Measurements from ENCODE around the gene MSI2.

MSI2 gene

DNA sequence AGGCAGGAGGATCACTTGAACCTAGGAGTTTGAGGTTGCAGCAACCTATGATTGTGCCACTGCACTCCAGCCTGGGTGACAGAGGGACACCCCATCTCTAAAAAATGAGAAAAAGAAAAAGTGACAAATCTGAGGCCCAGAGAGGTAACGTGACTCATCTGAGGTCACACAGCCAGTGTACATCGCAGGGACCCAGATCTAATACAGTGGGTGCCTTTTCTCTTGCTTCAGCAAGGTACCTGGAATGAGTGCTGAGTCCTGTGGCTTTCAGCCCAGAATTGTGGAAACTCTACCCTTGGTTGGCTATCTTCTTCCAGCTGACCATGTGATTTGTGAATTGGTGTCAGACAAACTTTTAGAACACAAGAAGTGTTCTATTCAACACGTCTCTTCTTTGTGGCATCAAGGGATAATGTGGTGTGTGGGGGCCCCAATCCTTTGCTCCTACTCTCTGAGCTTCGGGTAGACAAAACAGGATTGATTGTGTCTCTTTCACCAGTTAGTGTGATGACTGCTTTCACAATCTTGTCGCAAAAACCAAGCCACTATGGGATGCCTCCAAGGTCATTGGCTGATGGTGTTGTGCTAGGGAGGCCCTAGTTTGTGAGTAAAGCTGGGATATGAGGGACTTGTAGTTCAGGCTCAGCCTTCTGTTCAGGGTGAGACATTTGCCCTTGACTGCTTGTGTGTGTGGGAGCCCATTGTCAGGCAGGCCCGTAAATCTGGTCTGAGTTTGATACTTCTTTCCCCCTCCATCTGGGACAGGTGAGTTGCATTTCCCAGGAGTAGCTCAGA is 71.0 kb downstream of the MSI2 start:
- DNase-seq (ENCODE audit: insufficient read length) (no peak), FAIRE-seq (no peak)
- TF ChIP-seq POLR2AphosphoS5 (IDR thresholded peaks at IDR 0.05; ENCODE audit: low read depth, low read length): no peak
- TF ChIP-seq TAF1 (IDR thresholded peaks at IDR 0.05; ENCODE audit: borderline replicate concordance, low read depth, low read length): no peak
- no peak for TF ChIP-seq POLR2A (IDR thresholded peaks at IDR 0.05; ENCODE audit: low read depth, low read length)

DNA sequence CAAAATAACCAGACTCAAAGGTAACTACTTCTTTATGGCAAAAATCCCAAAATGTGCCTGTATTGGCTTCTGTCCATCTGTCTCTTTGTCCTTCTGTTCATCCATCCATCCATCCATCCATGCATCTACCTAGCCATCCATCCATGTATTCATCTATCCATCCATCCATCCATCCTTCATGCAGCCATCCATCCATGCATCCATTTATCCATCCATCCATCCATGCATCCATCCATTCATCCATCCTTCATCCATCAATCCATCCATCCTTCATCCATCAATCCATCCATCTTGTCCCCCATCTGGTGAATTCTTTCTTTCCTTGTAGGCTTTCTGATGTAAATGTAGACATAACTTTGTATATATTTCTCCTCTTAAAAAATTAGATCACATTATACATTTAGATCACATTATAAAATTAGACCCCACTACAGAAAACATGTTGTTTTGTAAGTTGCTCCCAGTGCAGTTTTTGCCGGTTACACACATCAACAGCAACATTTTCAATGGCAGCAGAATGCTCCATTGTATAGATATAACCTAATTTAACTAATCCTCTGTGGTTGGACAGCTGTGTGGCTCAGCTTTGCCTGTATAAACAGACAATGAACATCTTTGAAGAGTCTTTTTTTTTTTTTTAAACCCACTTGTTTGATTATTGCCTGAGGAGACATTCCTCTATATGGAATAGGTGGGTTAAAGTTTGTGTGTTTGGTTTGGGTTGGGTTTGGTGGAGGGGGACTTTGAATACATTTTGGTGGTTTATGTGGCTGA is 72.0 kb downstream of the MSI2 start:
- DNase-seq (ENCODE audit: insufficient read length) (no peak), FAIRE-seq (no peak)
- TF ChIP-seq POLR2AphosphoS5 (IDR thresholded peaks at IDR 0.05; ENCODE audit: low read depth, low read length) (no peak), TAF1 (IDR thresholded peaks at IDR 0.05; ENCODE audit: borderline replicate concordance, low read depth, low read length) (no peak), POLR2A (IDR thresholded peaks at IDR 0.05; ENCODE audit: low read depth, low read length) (no peak)

DNA sequence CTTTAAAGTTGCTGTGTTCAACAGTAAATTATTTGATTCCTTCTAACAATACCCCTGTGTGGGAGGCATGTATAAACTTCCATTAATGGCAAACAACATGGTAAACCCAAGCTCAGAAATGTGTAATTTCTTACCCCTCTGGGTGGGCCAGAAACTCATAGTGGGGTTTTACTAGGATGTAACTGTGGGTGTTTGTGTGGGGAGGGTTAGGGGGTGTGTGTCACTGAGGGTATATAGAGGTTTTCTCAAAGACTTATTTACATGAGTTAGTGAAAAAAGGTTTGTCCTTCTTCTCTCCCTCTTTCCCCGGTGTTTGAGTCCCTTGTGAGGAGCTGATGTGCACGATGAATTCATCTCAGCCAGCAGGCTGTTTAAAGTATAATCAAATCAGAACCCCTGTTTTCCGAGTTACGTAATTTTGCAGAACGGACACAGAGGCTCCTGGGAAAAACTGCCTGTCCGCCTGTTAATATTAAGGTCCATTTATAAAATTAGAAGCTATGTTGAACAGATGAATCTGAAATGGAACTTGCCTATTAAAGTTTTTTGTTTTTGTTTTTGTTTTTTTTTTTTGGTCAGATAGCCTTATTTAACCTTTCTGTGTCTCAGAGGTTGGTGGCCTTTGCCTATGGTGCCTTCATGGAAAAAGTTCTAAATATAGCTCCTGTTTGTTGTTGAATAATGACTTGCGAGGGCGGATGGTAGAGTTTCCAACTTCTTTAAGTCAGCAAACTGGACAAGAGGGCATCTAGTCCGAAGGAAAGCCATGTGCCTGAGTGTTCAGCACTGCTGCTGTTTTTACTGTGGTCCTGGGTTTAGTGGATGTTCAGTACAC is 73.3 kb downstream of the MSI2 start:
- TF ChIP-seq POLR2AphosphoS5 (IDR thresholded peaks at IDR 0.05; ENCODE audit: low read depth, low read length): no peak
- no peak for TF ChIP-seq POLR2A (IDR thresholded peaks at IDR 0.05; ENCODE audit: low read depth, low read length)
- no peak for TF ChIP-seq TAF1 (IDR thresholded peaks at IDR 0.05; ENCODE audit: borderline replicate concordance, low read depth, low read length)
- no peak for DNase-seq (ENCODE audit: insufficient read length)

DNA sequence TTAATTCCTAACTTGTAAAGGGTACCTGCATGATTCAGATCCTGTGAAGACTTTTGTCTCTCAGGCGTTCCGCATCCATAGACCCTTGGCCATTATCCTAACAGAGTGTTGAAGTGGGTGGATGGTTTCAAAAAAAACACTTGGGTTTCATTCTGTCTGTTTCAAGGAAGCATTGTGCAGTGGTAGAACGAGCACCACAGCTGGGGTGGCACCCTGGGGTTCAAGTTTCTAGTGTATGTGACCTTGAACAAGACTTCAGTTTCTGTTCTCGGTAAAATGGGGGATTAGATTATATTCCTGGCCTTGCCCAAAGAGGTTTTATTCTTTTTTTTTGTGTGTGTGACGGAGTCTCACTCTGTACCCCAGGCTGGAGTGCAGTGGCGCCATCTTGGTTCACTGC is 74.3 kb downstream of the MSI2 start:
- no peak for DNase-seq (ENCODE audit: insufficient read length)
- no peak for TF ChIP-seq TAF1 (IDR thresholded peaks at IDR 0.05; ENCODE audit: borderline replicate concordance, low read depth, low read length)
- no peak for TF ChIP-seq POLR2A (IDR thresholded peaks at IDR 0.05; ENCODE audit: low read depth, low read length)
- TF ChIP-seq POLR2AphosphoS5 (IDR thresholded peaks at IDR 0.05; ENCODE audit: low read depth, low read length): no peak
- no peak for FAIRE-seq

More for the DNA sequence above, 73.3 kb downstream of the MSI2 start:
- no peak for FAIRE-seq

DNA sequence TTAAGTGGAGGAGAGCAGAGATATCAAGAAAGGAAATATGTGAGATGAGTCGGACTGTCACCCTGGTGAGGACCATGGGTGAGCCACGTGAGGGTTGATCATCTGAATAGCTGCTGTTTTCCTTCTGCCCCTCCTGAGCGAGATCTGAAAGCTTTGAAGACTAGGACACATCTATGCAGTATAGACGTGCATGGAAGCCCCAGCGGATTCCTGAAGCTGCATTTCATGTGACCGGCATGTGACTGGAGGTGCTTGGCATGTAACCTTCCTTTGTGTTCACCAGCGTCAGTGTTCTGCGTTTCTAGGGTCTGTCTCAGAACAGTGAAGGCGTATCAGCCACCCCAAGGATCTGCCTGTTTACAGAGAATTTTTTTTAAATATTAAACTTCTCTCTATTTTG is 75.1 kb downstream of the MSI2 start:
- TF ChIP-seq POLR2AphosphoS5 (IDR thresholded peaks at IDR 0.05; ENCODE audit: low read depth, low read length): no peak
- TF ChIP-seq POLR2A (IDR thresholded peaks at IDR 0.05; ENCODE audit: low read depth, low read length): no peak
- no peak for TF ChIP-seq TAF1 (IDR thresholded peaks at IDR 0.05; ENCODE audit: borderline replicate concordance, low read depth, low read length)
- no peak for FAIRE-seq
- no peak for DNase-seq (ENCODE audit: insufficient read length)

DNA sequence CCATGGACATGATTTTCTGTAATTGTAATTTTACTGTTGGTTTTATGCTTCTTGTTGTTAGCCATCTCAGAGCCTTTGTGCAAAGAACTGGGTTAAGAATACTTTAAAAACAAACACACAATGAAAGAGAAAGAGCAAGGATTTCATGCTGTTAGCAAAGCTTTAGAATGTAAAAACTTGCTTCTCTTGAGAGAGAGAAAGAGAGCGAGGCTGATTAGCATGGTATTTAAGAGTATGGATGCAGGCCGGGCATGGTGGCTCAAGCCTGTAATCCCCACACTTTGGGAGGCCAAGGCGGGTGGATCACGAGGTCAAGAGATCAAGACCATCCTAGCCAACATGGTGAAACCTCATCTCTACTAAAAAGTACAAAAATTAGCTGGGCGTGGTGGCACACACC is 76.2 kb downstream of the MSI2 start:
- TF ChIP-seq POLR2A (IDR thresholded peaks at IDR 0.05; ENCODE audit: low read depth, low read length) (no peak), POLR2AphosphoS5 (IDR thresholded peaks at IDR 0.05; ENCODE audit: low read depth, low read length) (no peak), TAF1 (IDR thresholded peaks at IDR 0.05; ENCODE audit: borderline replicate concordance, low read depth, low read length) (no peak)
- DNase-seq (ENCODE audit: insufficient read length): no peak
- no peak for FAIRE-seq

DNA sequence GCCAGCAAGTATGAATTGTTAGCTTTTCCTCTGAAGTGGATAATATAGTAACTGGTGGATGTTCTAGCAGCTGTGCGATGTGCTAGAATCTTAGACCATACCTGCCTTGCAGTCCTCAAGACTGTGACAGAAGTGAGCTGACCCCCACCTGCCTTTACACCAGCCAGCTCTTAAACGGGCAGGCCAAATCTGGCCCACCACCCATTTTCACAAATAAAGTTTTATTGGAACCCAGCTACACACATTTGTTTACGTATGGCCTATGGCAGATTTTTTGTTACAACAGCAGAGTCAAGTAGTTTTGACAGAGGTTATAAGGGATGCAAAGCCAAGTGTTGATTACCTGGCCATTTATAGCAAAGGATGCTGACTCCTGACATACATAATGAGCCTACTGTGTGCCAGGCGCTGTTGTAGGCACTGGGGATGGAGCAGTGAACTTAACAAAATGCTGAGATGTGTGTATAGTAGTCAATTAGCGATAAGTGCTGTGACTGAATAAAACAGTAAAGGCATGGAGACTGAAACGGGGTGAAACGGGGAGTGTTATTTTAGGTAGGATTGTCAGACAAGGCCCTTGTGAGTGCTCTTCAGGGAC is 79.0 kb downstream of the MSI2 start:
- FAIRE-seq: no peak

DNA sequence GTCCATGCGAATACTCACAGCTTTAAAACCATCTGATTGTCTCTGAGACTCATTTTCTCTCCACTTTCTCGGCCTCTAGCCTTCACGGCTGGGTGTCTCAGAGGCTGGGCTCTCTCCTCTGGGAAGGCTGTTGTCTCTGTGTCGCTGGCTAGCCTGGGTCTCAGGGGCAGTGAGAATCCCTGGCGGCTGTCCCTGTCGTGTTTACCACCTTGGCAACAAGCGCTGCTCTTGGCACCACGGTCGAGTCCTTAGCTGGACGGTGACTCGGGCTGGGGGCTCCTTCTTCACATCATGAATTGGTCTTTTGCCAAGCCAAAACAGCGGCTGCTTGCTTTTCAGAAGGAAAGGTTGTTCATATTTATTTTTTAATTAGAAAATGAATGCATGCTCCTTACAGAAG is 81.1 kb downstream of the MSI2 start:
- no peak for FAIRE-seq
- DNase-seq (ENCODE audit: insufficient read length): no peak
- no peak for TF ChIP-seq POLR2A (IDR thresholded peaks at IDR 0.05; ENCODE audit: low read depth, low read length)
- no peak for TF ChIP-seq TAF1 (IDR thresholded peaks at IDR 0.05; ENCODE audit: borderline replicate concordance, low read depth, low read length)
- TF ChIP-seq POLR2AphosphoS5 (IDR thresholded peaks at IDR 0.05; ENCODE audit: low read depth, low read length): no peak

More for the DNA sequence above, 79.0 kb downstream of the MSI2 start:
- no peak for DNase-seq (ENCODE audit: insufficient read length)
- no peak for TF ChIP-seq TAF1 (IDR thresholded peaks at IDR 0.05; ENCODE audit: borderline replicate concordance, low read depth, low read length)
- TF ChIP-seq POLR2AphosphoS5 (IDR thresholded peaks at IDR 0.05; ENCODE audit: low read depth, low read length): no peak
- no peak for TF ChIP-seq POLR2A (IDR thresholded peaks at IDR 0.05; ENCODE audit: low read depth, low read length)

DNA sequence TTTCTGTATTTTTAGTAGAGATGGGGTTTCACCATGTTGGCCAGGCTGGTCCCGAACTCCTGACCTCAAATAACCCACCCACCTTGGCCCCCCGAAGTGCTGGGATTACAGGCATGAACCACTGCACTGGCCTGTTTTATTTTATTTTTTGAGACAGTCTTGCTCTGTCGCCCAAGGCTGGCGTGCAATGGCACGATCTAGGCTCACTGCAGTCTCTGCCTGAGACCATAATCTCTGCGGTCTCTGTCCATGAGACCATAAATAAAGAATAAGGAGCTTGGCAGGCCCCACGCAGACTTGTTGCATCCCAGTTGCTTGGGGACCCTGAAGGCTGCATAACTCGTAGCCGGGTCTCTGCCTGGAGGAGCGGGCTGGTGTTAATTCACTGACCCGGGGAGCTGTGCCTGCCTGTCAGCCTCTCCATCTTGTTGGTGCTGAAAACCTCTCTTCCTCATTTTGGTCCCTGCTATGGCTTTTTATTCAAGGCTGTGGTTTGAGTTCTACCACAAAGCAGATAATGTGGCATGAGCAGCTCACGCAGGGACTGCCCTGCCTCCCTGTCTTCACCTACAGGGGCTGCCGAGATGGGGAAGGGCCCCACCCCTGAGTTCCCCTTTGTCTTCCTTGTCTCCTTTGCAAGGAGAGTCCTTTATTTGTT is 82.1 kb downstream of the MSI2 start:
- FAIRE-seq (no peak), DNase-seq (ENCODE audit: insufficient read length) (peak; percentile 44)
- TF ChIP-seq TAF1 (IDR thresholded peaks at IDR 0.05; ENCODE audit: borderline replicate concordance, low read depth, low read length) (no peak), POLR2A (IDR thresholded peaks at IDR 0.05; ENCODE audit: low read depth, low read length) (no peak), POLR2AphosphoS5 (IDR thresholded peaks at IDR 0.05; ENCODE audit: low read depth, low read length) (no peak)

DNA sequence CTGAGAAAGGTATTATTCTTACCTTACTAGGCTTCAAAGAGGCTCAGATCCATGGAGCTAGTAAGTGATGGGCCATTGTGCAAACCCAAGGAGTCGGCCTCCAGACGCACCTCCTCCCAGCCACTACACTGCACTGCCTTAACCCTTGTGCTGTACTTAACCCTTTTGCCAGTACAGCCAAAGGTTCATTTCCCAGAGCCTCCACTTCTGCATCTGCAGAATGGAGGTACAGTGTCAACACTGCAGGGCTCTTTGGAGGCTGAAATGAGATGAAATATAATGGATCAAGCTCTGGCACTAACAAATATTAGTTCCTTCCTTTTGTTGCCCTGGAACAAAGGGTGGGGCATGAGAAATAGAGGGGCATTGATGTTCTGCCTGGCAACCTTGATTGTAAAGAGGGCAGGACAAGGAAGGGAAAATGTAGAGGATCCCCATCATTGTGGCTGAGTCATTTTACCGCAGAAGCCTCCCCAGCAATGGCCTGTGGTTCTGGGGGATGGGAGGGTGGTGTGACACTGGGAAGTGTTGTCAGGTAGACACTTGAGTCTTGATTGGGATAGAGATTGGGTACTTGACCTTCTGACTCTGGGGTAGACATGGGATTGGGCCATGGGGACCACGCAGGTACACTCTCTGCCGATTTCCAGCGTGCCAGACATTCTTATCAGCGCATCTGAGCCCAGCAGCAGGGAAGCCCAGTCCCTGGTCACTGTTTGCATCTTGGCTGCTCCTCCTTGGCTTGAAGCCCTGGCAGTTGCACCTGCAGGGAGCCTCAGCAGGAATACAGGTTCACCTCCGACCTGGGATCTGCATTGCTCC is 84.0 kb downstream of the MSI2 start:
- FAIRE-seq (no peak), DNase-seq (ENCODE audit: insufficient read length) (no peak)
- no peak for TF ChIP-seq POLR2A (IDR thresholded peaks at IDR 0.05; ENCODE audit: low read depth, low read length)
- no peak for TF ChIP-seq TAF1 (IDR thresholded peaks at IDR 0.05; ENCODE audit: borderline replicate concordance, low read depth, low read length)
- TF ChIP-seq POLR2AphosphoS5 (IDR thresholded peaks at IDR 0.05; ENCODE audit: low read depth, low read length): no peak
